Astrocyte (in vitro differentiated cells and primary cell): ENCODE measurements around the gene NBPF26.
"Not testable (repeated sequence)": the region's sequence is repeated elsewhere in the genome, so short reads cannot be mapped to it uniquely, and the experiment has no call there.

Experiments
- CTCF ChIP-seq: IDR thresholded peaks from 2 replicates; pipeline ENCODE4 v1.5.1; 2011; ENCODE audit warnings: low read depth, mild to moderate bottlenecking, inconsistent platforms, low read length, moderate library complexity; ENCODE audit not compliant: insufficient read depth
- EZH2 ChIP-seq: IDR thresholded peaks from 2 replicates; pipeline ENCODE4 v1.6.1; 2012; ENCODE audit warnings: mild to moderate bottlenecking, low read length, inconsistent platforms; ENCODE audit not compliant: insufficient read depth

GRCh38 chr1:120687250-120687649 is 36.5 kb upstream of the NBPF26 start:
- TF ChIP-seq CTCF, EZH2: not testable (repeated sequence)
